ENCODE results near the gene DICER1.

The DICER1 gene

DNA sequence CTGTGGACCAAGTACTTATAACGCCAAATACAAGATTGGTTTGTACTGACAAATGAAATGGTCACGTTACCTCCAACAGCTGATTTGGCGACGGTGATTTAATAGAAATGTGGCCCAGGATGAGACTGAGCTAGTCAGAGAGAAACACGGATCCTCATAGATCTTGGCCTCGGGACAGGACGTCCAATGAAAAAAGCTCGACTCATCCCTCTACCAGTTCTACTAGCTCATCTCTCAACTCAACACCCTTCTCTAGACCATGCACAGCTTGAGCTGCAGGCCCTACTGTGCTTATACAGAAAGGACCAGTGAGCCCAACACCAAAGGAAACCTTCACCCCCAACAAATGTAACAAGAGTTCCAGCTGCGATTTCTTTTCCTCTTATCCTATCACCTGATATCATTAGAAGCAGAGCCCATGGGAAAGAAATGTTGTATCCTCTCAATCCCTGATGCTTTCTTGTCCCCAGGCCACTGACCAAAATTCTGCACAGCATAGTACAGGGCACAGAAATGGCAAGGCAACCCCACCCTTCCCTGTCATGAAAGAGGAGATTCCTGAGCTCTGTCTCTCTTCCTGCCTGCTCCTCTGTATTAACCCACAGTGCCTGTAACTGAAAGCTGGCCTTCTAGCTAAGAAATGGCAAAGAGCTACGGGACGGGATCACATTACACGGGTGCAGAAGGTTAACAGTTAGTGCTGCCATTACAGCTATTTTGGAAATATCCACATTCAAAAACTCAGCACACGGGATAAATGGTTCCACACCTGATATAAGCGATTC, 39.2 kb downstream of the DICER1 start:
- no peak for DNase-seq (ENCODE audit: low spot score)
- no peak overlapping the region for H3K27ac Mint-ChIP-seq
- no peaks in the 10 kb centered on the region for H3K9me3 Mint-ChIP-seq
- no peaks in the 10 kb centered on the region for H3K27me3 Mint-ChIP-seq (ENCODE audit: low read depth)
- peaks cover 8% of the 10 kb centered on the region for H3K4me1 Mint-ChIP-seq (ENCODE audit: low read depth)
- H3K4me3 Mint-ChIP-seq = no peak overlapping the region
- peaks cover 34% of the 10 kb centered on the region for H3K36me3 Mint-ChIP-seq (ENCODE audit: low read depth)

GRCh38 chr14:95113476-95113875, 43.9 kb downstream of the DICER1 start:
- Mint-ChIP-seq H3K27me3 (ENCODE audit: low read depth) (no peaks in the 10 kb centered on the region), H3K4me1 (ENCODE audit: low read depth) (peaks cover 2% of the 10 kb centered on the region), H3K27ac (peak overlapping the region; percentile 14), H3K4me3 (no peak overlapping the region), H3K36me3 (ENCODE audit: low read depth) (peaks cover 29% of the 10 kb centered on the region), H3K9me3 (no peaks in the 10 kb centered on the region)
- DNase-seq (ENCODE audit: low spot score) = no peak

DNA sequence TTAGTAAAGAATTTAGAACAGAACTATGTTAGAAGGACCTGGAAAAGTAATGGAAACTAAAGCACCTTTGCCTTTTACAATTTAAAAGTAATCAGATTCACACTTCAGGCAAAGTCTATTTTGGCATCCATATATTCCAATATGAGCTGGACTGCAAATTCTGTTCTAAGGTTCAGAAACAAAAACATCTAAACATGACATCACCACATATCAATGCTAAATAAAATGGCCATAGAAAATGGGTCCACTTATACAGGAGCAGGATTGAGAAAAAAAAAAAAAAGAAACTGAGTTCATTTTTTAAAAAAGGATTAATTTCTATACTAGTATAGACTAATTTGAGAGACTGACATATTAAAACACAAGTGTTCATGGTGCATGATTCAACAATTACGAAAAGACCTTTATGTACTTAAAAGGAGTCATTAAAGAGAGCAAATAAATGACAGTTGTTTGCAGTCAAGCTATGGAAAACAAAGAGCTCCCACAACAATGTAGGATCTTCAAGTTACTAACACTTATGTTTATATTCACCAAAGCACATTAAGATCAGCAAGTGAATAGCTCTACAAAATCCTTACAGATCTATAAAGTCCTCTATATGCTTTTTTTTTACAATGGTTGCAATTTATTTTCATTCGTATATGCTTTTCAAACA, 45.7 kb downstream of the DICER1 start:
- no peak for DNase-seq (ENCODE audit: low spot score)
- Mint-ChIP-seq H3K36me3 (ENCODE audit: low read depth) (peaks cover 36% of the 10 kb centered on the region), H3K27me3 (ENCODE audit: low read depth) (no peaks in the 10 kb centered on the region), H3K4me3 (no peak overlapping the region), H3K9me3 (no peaks in the 10 kb centered on the region), H3K4me1 (ENCODE audit: low read depth) (no peaks in the 10 kb centered on the region), H3K27ac (no peak overlapping the region)

GRCh38 chr14:95110178-95110577, 47.2 kb downstream of the DICER1 start:
- no peak for DNase-seq (ENCODE audit: low spot score)
- Mint-ChIP-seq H3K36me3 (ENCODE audit: low read depth) (peaks cover 31% of the 10 kb centered on the region), H3K4me3 (no peak overlapping the region), H3K9me3 (no peaks in the 10 kb centered on the region), H3K4me1 (ENCODE audit: low read depth) (no peaks in the 10 kb centered on the region), H3K27me3 (ENCODE audit: low read depth) (no peaks in the 10 kb centered on the region), H3K27ac (no peak overlapping the region)

DNA sequence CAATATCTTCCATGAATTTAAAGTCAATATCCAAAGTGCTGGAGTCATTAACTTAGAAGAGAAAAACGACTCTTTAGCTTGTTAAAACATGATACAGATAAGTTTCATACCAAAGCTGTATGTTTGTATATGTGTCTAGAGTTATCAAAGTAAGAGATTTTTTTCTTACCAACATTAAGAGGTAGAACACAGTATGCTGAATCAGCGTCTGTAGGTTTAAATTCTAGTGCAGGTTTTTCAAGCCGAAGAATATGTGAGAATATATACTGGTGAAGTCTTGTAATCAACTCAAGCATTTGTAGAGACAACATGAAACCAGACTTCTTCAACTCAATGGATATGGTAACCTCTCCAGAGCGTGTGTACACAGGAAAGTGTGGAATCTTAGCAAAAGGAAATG, 49.6 kb downstream of the DICER1 start:
- no peak for DNase-seq (ENCODE audit: low spot score)
- peaks cover 42% of the 10 kb centered on the region for H3K36me3 Mint-ChIP-seq (ENCODE audit: low read depth)
- no peaks in the 10 kb centered on the region for H3K27me3 Mint-ChIP-seq (ENCODE audit: low read depth)
- H3K27ac Mint-ChIP-seq = no peak overlapping the region
- no peaks in the 10 kb centered on the region for H3K4me1 Mint-ChIP-seq (ENCODE audit: low read depth)
- no peak overlapping the region for H3K4me3 Mint-ChIP-seq
- H3K9me3 Mint-ChIP-seq = no peaks in the 10 kb centered on the region

DNA sequence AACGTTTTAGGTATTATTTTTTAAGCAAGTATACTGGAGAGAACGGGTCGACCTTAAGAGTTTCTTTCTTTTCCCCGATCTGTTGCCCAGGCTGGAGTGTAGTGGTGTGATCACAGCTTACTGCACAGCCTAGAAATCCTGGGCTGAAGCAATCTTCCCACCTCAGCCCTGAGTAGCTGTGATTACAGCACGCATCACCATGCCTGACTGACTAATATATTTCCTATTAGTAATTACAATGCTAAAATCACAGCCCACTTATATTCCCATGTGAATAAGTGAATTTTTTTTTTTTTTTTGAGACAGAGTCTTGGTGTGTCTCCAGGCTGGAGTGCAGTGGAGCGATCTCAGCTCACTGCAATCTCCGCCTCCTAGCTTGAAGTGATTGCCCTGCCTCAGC, 50.4 kb downstream of the DICER1 start:
- no peaks in the 10 kb centered on the region for H3K4me1 Mint-ChIP-seq (ENCODE audit: low read depth)
- H3K36me3 Mint-ChIP-seq (ENCODE audit: low read depth) = peaks cover 49% of the 10 kb centered on the region
- no peak overlapping the region for H3K27ac Mint-ChIP-seq
- no peaks in the 10 kb centered on the region for H3K9me3 Mint-ChIP-seq
- DNase-seq (ENCODE audit: low spot score) = no peak
- no peak overlapping the region for H3K4me3 Mint-ChIP-seq
- H3K27me3 Mint-ChIP-seq (ENCODE audit: low read depth) = no peaks in the 10 kb centered on the region

DNA sequence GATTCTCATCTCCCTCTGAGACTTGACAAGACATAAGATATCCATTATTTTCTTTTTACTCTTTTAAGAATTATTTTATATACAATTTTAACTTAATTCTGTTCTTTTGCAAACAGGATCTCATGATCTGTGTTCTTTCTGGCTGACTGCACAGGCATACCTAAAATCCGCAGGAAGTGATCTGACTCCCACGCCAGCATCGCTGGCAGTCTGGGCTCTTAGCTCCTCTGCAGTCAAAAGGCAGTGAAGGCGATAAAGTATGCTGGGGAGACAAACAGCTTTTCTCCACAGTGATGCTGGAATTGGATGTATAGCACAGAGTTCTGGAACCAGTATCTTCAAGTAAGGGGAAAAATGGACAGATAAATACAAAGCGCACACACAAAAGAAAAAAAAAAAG, 52.4 kb downstream of the DICER1 start:
- Mint-ChIP-seq H3K27ac (no peak overlapping the region), H3K4me3 (no peak overlapping the region), H3K4me1 (ENCODE audit: low read depth) (peaks cover 9% of the 10 kb centered on the region), H3K27me3 (ENCODE audit: low read depth) (no peaks in the 10 kb centered on the region), H3K9me3 (no peaks in the 10 kb centered on the region), H3K36me3 (ENCODE audit: low read depth) (peaks cover 49% of the 10 kb centered on the region)
- DNase-seq (ENCODE audit: low spot score) = no peak

DNA sequence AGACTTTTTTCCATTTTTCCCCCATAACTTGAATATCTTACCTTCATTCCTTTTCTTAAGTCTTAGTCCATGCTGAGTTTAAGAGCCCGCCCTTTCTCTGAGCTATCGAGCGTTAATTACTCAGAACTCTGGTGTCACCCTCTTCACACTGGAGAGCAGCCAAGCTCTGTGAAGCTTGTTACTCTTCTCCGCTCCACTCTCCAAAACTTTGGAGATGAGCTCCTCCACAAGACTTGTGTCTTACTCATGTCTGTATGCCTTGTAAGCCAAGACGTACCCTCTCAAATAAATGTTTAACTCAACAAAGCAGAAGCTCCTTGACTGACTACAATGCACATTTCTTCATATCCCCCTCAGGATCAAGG, 54.7 kb downstream of the DICER1 start:
- peaks cover 12% of the 10 kb centered on the region for H3K4me1 Mint-ChIP-seq (ENCODE audit: low read depth)
- DNase-seq (ENCODE audit: low spot score) = no peak
- H3K27me3 Mint-ChIP-seq (ENCODE audit: low read depth) = no peaks in the 10 kb centered on the region
- H3K36me3 Mint-ChIP-seq (ENCODE audit: low read depth) = peaks cover 49% of the 10 kb centered on the region
- no peak overlapping the region for H3K27ac Mint-ChIP-seq
- H3K9me3 Mint-ChIP-seq = no peaks in the 10 kb centered on the region
- no peak overlapping the region for H3K4me3 Mint-ChIP-seq

DNA sequence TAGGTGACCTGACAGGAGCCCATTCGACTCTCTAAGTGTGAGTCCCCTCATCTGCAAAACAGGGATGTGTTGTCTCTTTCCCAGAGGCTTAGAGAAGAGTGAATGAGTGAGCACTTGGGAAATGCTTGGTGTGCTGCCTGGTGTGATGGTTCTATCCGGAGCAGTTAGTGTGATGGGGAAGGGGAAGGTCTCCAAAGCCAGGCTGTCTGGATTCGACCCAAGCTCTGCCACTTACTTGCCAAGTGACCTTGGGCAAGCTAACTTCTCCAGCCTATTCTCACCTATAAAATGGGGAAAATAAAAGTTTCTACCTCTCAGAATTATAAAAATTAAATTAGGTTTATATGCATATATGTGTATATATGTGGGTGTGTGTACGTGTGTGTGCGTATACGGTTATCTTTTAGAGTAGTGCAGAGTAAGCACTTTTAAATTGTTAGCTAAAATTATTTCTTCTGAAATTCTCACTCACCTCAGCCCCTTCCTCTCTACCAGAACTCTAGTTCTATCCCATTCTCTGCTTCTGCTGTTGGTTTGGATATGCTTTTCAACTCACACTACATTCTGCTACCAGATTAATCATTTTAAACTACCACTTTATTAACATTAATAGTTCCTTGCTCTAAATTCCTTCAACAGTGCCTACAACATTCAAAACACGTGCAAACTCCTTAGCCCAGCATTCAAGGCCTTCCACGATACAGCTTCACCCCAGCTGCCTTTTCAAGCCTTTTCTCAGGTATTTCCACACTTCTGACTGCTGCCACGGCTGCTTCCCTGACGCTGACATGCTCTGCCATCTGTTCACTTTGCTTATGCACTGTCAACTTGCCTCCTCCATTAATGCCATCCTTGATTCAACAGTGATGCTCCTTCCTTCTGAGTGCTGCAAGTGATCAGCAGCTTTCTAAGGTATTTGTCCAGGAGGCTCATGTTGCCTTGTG, 55.3 kb downstream of the DICER1 start:
- Mint-ChIP-seq H3K27ac (no peak overlapping the region), H3K4me3 (no peak overlapping the region)

DNA sequence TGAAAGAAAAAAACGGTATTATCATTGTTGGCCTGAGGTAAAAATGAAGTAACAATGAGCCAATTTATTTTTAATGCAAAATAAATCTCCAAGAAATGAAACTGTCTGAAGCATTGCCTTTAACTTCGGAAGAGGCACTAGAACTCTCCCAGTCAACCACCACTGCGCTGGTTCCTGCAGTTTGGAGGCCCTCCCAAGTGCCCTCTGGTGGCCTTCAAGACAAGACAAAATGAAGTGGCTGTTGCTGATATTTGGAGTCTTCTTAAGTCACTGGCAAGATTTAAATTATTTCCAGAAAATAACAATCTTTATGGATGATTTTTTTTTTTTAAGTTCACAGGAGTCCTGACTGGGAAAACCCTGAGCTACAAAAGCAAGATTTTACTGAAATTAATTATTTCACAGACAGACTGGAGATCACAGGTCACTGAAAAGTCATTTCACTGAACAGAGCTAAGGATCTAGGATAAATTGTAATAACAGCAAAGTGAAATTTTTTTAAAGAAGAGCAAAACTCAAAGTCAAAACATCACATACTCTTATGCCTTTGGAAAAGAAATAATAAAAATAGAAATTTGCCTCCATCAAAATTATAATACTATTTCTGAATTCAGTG, 58.2 kb downstream of the DICER1 start:
- Mint-ChIP-seq H3K9me3 (no peaks in the 10 kb centered on the region), H3K36me3 (ENCODE audit: low read depth) (peaks cover 48% of the 10 kb centered on the region), H3K4me1 (ENCODE audit: low read depth) (peaks cover 12% of the 10 kb centered on the region), H3K27me3 (ENCODE audit: low read depth) (no peaks in the 10 kb centered on the region), H3K4me3 (no peak overlapping the region), H3K27ac (no peak overlapping the region)
- no peak for DNase-seq (ENCODE audit: low spot score)

More for the DNA sequence above, 55.3 kb downstream of the DICER1 start:
- Mint-ChIP-seq H3K27me3 (ENCODE audit: low read depth) (no peaks in the 10 kb centered on the region), H3K4me1 (ENCODE audit: low read depth) (peaks cover 12% of the 10 kb centered on the region), H3K36me3 (ENCODE audit: low read depth) (peaks cover 46% of the 10 kb centered on the region), H3K9me3 (no peaks in the 10 kb centered on the region)
- DNase-seq (ENCODE audit: low spot score) = no peak

DNA sequence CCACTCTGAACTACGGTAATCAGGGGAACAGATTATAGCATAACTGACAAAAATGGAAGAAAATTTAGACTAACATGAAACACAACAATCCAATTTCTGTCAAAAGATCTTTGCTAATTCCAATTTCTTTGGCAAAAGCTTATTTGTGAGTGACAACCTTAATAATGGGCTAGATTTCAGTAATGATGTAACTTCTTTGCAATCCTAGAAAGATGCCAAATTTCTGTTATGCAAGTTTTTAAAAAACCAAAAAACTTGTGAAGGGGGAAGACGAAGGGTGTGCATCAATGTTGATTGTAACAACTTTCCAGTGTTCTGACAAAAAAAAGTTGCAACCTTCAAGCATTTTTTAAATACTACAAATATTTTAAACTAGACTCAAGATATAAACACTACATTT, 59.9 kb downstream of the DICER1 start:
- H3K27ac Mint-ChIP-seq = no peak overlapping the region
- H3K4me1 Mint-ChIP-seq (ENCODE audit: low read depth) = peaks cover 12% of the 10 kb centered on the region
- peaks cover 44% of the 10 kb centered on the region for H3K36me3 Mint-ChIP-seq (ENCODE audit: low read depth)
- no peaks in the 10 kb centered on the region for H3K27me3 Mint-ChIP-seq (ENCODE audit: low read depth)
- no peak for DNase-seq (ENCODE audit: low spot score)
- H3K9me3 Mint-ChIP-seq = no peaks in the 10 kb centered on the region
- H3K4me3 Mint-ChIP-seq = no peak overlapping the region

DNA sequence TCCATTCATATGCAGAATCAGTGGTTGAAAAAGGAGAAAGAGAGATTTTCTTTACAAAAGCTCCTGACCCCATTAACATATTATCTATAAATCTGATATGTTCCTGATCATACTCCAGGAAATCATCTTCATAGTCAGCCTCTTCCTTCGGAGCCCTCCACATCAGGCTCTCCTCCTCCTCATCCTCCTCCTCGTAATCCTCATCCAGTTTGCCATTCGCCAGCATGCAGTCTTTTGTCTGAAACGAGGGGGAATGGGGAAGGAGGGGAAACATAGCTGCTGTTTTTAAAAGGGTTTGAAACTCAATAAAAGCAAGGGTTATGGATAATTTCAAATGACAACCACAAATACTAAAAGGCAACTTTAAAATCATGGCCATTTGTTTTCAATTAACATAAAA, 60.9 kb downstream of the DICER1 start:
- Mint-ChIP-seq H3K27ac (no peak overlapping the region), H3K36me3 (ENCODE audit: low read depth) (peaks cover 38% of the 10 kb centered on the region), H3K27me3 (ENCODE audit: low read depth) (no peaks in the 10 kb centered on the region), H3K4me3 (no peak overlapping the region), H3K9me3 (no peaks in the 10 kb centered on the region), H3K4me1 (ENCODE audit: low read depth) (peaks cover 12% of the 10 kb centered on the region)
- no peak for DNase-seq (ENCODE audit: low spot score)

DNA sequence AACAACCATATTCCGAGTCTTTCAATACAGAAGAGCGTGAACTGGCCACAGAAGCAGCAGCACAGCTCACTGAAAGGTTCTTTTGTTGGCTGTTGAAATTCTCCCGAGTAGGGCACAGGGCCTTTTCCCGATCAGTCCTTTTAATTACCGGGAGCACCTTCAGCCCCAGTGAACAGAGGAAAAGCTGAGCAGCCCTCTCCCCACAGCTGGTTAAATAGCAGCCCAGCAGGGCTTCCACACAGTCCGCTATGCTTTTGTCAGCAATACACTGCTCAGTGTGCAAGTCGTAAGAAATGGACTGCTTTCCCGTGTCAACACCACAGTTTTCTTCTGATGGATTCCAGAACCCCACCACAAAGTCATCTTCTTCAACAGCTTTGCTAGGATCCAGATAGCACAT, 61.3 kb downstream of the DICER1 start:
- Mint-ChIP-seq H3K9me3 (no peaks in the 10 kb centered on the region), H3K27me3 (ENCODE audit: low read depth) (no peaks in the 10 kb centered on the region), H3K36me3 (ENCODE audit: low read depth) (peaks cover 40% of the 10 kb centered on the region), H3K27ac (no peak overlapping the region), H3K4me3 (no peak overlapping the region), H3K4me1 (ENCODE audit: low read depth) (peaks cover 12% of the 10 kb centered on the region)
- DNase-seq (ENCODE audit: low spot score) = no peak

DNA sequence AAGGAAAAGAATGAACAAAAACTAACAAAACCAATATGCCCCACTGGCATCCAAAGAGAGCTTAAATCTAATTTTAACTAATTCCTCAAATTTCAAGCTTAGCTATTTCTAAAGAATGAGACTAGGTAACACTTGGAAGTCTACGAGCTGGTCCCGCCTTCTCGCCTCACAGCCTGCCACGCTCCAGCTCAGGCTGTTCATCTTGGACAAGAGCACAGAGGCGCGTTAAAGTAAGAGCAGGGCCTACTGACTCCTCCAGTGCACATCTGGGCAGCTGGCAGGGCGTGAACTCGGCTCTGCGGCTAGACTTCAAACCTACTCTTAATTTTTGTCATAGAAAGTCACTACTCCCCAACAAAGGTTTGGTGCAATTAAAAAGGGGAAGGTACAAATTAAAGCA, 64.6 kb downstream of the DICER1 start:
- no peaks in the 10 kb centered on the region for H3K27me3 Mint-ChIP-seq (ENCODE audit: low read depth)
- H3K36me3 Mint-ChIP-seq (ENCODE audit: low read depth) = peaks cover 44% of the 10 kb centered on the region
- H3K4me3 Mint-ChIP-seq = no peak overlapping the region

More for the DNA sequence above, 64.6 kb downstream of the DICER1 start:
- no peaks in the 10 kb centered on the region for H3K9me3 Mint-ChIP-seq
- no peak for DNase-seq (ENCODE audit: low spot score)
- no peaks in the 10 kb centered on the region for H3K4me1 Mint-ChIP-seq (ENCODE audit: low read depth)
- no peak overlapping the region for H3K27ac Mint-ChIP-seq
